ENCODE measurements around the gene NR5A2. TPM values are rescaled to one million over a fixed set of nuclear protein-coding genes. Genes with fewer than 3 reads are reported as not detected.

The NR5A2 gene
- polyA plus RNA-seq, 3 donors, result 0.03 to 0.31 TPM; not detected in 1

- H3K4me1 Mint-ChIP-seq, result peaks cover 7% of the 10 kb centered on the region
- H3K4me2 ChIP-seq (replicated peaks; ENCODE audit: extremely low read depth, low read length, poor library complexity, severe bottlenecking), result no peak overlapping the region
- H3K36me3 ChIP-seq (replicated peaks in 1 of 2; ENCODE audit: control insufficient read depth in 1 of 2, insufficient read depth in 2 of 2, low read length in 2 of 2), result no peaks in the 10 kb centered on the region
- no peak overlapping the region for H3K9ac ChIP-seq (ENCODE audit: insufficient read depth, low read length, poor library complexity, severe bottlenecking)
- intact Hi-C loops (cut with micrococcal nuclease), result no loop called here
- H3K4me3 Mint-ChIP-seq, result no peak overlapping the region
- DNase-seq, result no peak
- H3K36me3 Mint-ChIP-seq, result no peaks in the 10 kb centered on the region
- H3K4me3 ChIP-seq (replicated peaks in 1 of 3; ENCODE audit: low read depth in 2 of 3, low read length in 3 of 3), result no peak overlapping the region
- H3K27me3 ChIP-seq (ENCODE audit: control insufficient read depth in 2 of 2, insufficient read depth in 2 of 2, low read length in 2 of 2), result no peaks in the 10 kb centered on the region
- no peaks in the 10 kb centered on the region for H3K9me3 Mint-ChIP-seq
- TF ChIP-seq CTCF (IDR thresholded peaks at IDR 0.05), result no peak
- H4K20me1 ChIP-seq (ENCODE audit: insufficient read depth, low read length), result no peaks in the 10 kb centered on the region
- no CpG with 5 or more reads among the region's 4 CpGs for WGBS (ENCODE audit: insufficient coverage)
- peaks cover 0 to 1% (median 0%) of the 10 kb centered on the region in 3 donors for H3K27me3 Mint-ChIP-seq (ENCODE audit: low read depth in 3 of 3)
- no peaks in the 10 kb centered on the region for H3K9me3 ChIP-seq (replicated peaks in 1 of 2; ENCODE audit: control insufficient read depth in 1 of 2, insufficient read depth in 1 of 2, low read length in 2 of 2)
- no peak overlapping the region for H3K27ac ChIP-seq (ENCODE audit: low read depth in 1 of 2, low read length in 2 of 2)
- H3K27ac Mint-ChIP-seq, result no peak overlapping the region
- no peak overlapping the region for H2AFZ ChIP-seq (ENCODE audit: insufficient read depth, low read depth, low read length, poor library complexity, severe bottlenecking)
- H3K4me1 ChIP-seq (ENCODE audit: control insufficient read depth in 1 of 2, insufficient read depth in 2 of 2, low read length in 2 of 2), result no peaks in the 10 kb centered on the region
- H3K79me2 ChIP-seq (ENCODE audit: insufficient read depth, low read length), result no peaks in the 10 kb centered on the region
Measured at GRCh38 chr1:200172311-200172710, 144.8 kb downstream of the NR5A2 start.

GRCh38 chr1:200173097-200173618 is 145.6 kb downstream of the NR5A2 start:
- no peak for TF ChIP-seq CTCF (IDR thresholded peaks at IDR 0.05)
- H3K36me3 Mint-ChIP-seq, result no peaks in the 10 kb centered on the region

More at GRCh38 chr1:200173097-200173618, 145.6 kb downstream of the NR5A2 start:
- Histone ChIP-seq H3K27ac (ENCODE audit: low read depth in 1 of 2, low read length in 2 of 2) (no peak overlapping the region), H3K9me3 (replicated peaks in 1 of 2; ENCODE audit: control insufficient read depth in 1 of 2, insufficient read depth in 1 of 2, low read length in 2 of 2) (no peaks in the 10 kb centered on the region), H2AFZ (ENCODE audit: insufficient read depth, low read depth, low read length, poor library complexity, severe bottlenecking) (no peak overlapping the region), H3K4me2 (replicated peaks; ENCODE audit: extremely low read depth, low read length, poor library complexity, severe bottlenecking) (no peak overlapping the region), H4K20me1 (ENCODE audit: insufficient read depth, low read length) (no peaks in the 10 kb centered on the region), H3K4me3 (replicated peaks in 1 of 3; ENCODE audit: low read depth in 2 of 3, low read length in 3 of 3) (no peak overlapping the region), H3K4me1 (ENCODE audit: control insufficient read depth in 1 of 2, insufficient read depth in 2 of 2, low read length in 2 of 2) (no peaks in the 10 kb centered on the region), H3K36me3 (replicated peaks in 1 of 2; ENCODE audit: control insufficient read depth in 1 of 2, insufficient read depth in 2 of 2, low read length in 2 of 2) (no peaks in the 10 kb centered on the region), H3K27me3 (ENCODE audit: control insufficient read depth in 2 of 2, insufficient read depth in 2 of 2, low read length in 2 of 2) (no peaks in the 10 kb centered on the region), H3K79me2 (ENCODE audit: insufficient read depth, low read length) (no peaks in the 10 kb centered on the region), H3K9ac (ENCODE audit: insufficient read depth, low read length, poor library complexity, severe bottlenecking) (no peak overlapping the region)
- no peaks in the 10 kb centered on the region for H3K27me3 Mint-ChIP-seq (ENCODE audit: low read depth in 3 of 3)
- WGBS (ENCODE audit: insufficient coverage), result no CpG with 5 or more reads among the region's 2 CpGs
- no peaks in the 10 kb centered on the region for H3K9me3 Mint-ChIP-seq
- H3K27ac Mint-ChIP-seq, result no peak overlapping the region
- intact Hi-C loops (cut with micrococcal nuclease), result no loop called here
- no peak for DNase-seq
- peaks cover 7% of the 10 kb centered on the region for H3K4me1 Mint-ChIP-seq
- no peak overlapping the region for H3K4me3 Mint-ChIP-seq
